GM19328 (cell line): ENCODE results near the gene SLF1.
"Not testable (repeated sequence)": the region's sequence is repeated elsewhere in the genome, so short reads cannot be mapped to it uniquely, and the experiment has no call there.

ENCODE experiments used
- ATAC-seq: cut with Tn5 transposase; IDR thresholded peaks from one replicate; pipeline ENCODE4 v1.9.1; 2021; ENCODE audit warnings: mild to moderate bottlenecking, moderate library complexity; ENCODE audit not compliant: unreplicated experiment

SLF1 gene

DNA sequence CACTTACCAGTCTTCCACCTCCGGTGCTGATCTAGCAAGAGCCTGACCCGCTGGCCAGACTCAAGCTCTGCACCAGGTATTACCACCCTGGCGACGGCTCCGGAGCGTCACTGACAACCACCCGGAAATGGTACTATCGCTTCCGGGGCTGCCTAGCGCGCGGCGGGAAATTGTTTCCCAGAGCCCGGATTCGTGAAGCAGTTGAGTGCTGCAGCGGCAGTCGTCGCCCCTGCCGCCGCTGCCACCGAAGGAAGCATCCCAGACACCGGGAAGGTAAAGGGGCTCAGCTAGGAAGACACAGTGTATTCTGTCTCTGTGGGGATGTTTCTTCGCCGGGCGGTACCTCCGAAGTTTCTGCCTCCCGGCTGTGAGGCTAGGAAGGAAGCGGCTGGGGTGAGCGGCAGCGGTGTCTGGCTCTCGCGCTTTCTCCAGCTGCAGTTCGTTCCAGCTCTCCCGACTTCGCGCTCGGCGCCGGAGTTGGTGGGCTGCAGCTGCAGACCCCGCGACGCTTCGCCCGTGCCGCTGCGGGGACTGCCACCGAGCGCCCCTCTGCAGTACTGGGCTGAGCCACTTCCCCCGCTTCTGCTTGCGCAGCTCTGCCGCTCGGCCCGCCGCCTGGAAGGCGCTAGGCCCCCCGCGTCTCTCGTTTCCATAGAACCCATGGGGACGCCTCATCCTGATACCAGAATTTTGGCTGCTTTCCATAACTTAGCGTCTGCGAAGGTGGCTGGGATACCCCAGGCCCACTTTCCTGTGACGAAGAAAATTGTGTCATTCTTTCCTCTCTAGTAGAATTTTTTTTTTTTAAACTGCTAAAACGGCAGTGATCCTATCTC lies at the start of gene SLF1, which contains the start of gene KIAA0825:
Gene SLF1, plus strand, starts transcription at position 177 of the 836 bp plus-strand sequence. CDS start 10,142 bp downstream, outside the sequence.
Gene KIAA0825, minus strand, starts transcription at position 112 of the 836 bp plus-strand sequence. CDS start 81,478 bp downstream, outside the sequence.
- peak; percentile 96 for ATAC-seq

DNA sequence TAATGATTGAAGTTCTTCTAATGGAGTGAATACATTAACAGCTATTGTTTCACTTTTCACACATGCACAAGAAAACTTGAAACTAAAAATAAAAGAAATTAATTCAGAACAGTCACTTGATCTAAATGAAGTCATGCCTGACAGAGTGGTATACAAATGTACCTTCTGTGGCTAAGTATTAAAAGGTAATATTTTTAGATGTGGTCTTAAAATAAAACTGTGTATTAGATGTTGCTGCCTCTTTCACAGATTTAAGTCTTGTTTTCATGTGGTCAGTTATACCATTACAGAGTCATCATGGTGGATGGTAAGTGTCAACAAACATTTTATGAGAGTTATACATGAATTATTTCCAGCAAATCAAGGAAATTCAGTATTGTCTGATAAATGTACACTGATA lies 47.1 kb upstream of the SLF1 start:
- no peak for ATAC-seq

DNA sequence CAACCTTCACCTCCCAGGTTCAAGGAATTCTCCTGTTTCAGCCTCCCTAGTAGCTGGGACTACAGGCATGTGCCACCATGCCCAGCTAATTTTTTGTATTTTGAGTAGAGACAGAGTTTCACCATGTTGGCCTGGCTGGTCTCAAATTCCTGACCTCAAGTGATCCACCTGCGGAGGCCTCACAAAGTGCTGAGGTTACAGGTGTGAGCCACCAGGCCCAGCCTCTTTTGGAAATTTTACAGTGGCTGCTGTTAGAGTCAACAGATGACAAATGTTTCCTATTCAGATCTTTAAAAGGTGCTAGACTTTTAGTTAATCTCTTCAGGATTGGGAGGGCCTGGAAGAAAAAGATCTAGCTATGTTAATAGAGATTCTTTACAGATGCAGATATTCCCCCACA lies 45.1 kb upstream of the SLF1 start:
- not testable (repeated sequence) for ATAC-seq

DNA sequence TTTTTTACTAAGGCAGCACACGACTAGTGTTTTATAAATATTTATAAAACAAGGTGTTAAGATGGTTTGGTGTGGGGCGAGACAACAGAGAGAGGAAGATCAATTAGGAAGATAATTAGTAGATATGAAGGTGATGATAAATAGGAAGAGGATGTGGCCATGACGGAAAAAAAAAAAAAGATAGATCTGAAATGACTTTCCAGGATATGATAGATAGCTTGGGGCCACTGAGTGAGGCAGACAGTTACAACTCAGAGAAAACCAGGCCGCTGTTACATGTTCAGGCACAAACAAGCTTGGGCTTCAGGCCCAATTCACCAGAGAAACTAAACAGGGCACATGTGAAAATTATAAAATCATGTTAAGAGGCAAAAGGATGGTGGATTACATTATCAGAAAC lies 43.3 kb upstream of the SLF1 start:
- ATAC-seq: no peak

DNA sequence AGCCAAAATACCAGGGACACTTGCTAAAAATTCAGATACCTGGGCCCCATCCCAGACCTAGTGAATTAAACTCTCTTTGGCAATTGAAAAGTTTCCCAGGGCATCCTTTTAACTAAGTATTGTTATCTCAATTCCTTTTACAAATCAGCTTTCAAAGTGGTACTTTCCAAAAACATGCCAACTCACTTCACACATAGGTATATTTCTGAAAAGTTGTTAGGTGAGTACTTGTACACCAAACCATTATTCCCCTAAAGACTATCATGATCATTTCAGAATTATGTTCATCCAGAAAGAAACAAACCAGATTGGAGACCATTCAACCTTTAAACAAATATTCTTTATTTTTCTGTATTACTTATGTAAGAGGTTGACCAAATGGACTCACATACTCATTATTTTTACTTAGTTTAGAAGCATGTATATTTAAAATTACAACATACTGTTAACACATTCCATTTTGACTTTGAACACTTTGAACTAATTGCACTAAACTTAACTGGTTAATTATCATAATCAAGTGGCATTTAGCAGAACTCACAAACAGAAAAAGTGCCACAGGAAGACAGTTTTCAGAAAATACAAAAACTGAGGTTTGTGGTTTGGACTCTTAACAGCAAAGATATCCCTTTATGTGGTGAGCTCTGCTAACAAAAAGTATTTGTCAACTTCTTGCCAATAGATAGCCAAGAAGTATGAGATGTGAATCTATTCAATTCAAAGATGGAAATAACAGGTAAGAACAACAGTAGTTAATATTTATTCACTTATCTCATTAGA lies 40.8 kb upstream of the SLF1 start:
- peak; percentile 62 for ATAC-seq

DNA sequence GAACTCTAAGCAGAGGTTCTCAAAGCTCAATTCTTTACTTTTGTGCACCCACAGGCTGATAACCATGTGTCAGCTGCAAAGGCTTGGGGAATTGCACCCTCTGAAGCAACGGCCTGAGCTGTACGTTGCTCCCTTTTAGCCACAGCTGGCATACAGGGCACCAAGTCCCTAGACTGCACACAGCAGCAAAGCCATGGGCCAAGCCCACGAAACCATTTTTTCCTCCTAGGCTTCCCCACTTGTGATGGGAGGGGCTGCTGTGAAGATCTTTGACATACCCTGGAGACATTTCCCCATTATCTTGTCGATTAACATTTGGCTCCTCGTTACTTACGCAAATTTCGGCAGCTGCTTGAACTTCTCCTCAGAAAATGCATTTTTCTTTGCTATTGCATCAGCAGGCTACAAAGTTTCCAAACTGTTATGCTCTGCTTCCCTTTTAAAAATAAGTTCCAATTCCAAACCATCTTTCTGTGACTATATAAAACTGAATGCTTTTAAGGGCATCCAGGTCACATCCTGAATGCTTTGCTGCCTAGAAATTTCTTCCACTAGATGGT lies 23.1 kb upstream of the SLF1 start:
- no peak for ATAC-seq

DNA sequence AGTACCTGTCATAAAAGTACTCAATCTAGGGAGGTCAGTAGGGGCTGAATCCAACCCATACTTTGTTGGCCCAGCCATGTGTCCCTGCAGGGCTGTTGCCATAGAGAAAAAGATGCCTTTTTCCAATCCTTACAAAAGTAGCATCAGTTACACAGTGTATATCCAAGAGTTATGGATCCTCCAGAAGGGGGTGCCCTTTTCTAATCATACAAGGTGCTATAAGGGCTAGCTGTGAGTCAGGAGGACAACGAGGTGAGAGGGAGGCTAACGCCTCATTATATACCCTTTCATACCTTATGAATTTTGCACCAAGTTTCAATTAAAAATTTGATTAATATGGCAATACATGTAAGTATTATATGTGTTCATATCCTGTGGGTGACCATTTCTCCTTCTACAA lies 4.9 kb upstream of the SLF1 start:
- ATAC-seq: no peak

DNA sequence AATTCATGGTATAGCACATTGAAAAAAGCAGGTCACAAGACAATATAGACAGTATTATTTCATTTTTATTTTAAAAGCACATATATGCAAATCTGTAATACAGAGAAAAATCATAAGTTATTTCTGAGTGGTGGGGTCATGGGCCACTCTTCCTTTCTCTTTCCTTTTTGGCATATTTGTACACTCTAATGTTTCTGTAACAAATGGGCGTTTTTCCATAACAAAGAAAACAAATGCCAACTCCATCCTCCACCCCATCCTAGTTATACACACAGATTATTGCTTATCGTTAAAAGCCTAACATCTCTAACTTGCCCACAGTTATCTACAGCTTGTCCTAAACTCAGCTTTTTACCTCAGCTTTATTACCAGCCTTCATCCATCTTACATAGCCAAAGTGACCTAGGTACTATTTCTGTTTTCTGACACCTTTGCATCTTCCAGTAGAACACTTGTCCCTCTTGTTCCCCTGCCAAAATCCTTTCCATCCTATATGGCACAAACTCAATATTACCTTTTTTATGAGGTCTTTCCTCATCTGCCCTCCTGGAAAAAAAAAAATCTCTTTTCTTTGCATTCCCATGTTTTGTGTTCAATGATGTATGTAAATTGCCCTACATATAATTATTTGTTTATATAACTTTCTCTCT lies 4.2 kb upstream of the SLF1 start:
- ATAC-seq: no peak

DNA sequence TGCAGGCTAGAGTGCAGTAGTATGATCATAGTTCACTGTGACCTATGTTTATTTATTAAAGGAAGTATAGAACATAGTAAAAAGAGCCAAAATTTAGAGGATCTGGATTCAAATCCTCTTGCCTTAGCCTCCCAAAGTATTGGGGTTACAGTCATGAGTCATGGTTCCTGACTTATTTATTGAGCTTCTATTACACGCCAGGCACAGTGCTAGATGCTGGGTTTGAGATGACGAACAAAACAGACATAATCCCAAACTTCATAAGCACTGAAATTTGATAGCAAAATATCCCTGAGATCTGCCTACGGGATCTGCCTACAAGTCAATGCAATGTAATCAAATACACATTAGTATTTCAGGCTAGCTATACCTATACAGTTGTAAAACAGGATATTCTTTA lies 2.6 kb upstream of the SLF1 start:
- ATAC-seq: no peak

DNA sequence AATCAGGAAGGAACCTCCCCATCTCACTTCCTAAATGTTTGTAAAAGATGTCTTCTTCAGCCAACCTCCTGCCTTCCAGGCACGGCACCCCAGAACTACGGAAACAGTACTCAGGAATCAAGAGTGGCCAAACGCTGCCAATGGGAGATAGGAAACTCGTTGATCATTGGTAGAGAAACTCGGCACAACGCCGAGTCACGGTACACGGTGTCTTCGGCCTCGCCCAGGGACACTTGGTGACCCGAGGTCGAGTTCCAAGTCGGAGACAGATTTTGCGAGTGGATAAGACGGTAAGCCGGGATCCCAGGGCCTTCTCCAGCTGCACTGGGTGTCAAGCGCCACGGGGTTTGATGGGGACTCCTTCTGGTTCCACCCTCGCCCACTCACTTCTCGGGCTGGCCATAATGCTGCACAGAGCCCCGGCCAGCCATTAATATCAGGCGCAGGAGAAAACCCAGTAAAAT lies 408 bp upstream of the SLF1 start:
- peak; percentile 18 for ATAC-seq

DNA sequence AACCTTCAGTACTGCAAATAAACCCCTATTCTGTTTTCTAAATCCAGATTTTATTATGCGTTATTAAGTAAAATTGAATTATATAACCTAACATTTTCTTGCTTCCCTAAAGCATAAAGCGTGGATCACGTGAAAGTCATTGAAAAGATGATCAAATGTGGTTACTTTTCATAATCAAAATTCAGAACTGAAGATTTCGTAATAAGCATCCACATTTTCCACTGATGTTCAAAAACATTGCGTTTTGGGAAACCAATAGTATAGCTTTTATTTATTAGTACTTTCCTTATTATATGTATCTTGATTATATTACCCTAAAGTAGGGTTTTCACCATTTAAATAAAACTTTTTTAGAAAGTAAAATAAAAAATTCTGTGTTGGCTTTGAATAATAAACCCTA lies 1.8 kb downstream of the SLF1 start:
- no peak for ATAC-seq

DNA sequence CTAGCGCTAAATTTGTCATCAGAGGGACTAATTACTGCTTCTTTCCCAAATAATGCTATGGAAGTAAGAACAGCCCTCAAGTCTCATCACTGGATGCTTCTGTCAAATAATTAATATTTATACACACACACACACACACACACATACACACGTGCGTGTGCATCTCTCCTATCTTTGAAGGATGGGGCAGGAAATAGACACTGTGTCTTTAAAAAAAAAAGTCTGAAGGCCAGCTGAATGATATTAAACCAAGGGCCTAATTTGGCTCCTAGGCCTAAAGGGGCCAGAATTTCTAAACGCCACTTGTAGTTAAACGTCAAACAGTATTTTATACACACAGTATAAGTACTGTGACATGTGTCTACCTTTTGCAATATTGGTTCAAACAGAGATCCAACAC lies 3.3 kb downstream of the SLF1 start:
- no peak for ATAC-seq

DNA sequence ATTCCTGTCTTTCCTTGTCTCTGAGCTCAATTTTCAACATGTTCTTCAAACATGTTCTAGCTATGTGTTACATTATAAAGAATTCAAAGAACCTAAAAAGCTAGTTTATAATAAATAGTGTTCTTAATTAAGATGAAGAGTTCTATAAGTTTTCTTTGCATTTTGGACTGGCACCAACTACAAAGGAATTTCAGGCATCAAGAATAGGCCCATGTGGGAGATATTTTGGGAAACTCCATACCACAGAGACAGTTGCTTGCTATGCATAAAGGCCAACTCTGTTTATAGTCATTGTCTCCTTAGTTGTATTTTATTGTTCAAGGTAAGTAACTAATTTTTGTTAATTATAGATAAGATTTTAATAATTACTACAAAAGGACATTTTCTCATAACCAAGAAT lies 4.5 kb downstream of the SLF1 start:
- ATAC-seq: no peak

DNA sequence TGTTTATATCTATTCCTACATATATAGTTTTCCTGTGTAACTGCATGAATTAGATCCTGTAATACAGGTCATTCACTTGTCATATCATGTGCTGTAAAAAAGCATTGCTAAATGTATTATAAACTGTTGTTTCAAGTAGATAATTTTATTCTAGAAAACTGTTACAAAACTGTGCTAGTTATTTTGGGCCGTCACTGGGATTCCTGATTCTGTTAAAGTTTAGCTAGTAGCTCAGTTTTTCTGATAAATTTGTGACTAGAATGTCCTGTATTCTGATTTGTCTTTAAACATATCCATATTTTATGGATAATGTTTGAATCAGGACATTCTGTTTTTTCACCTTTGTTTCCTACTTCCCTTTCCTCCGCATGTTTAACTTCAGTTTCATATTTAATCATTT lies 5.4 kb downstream of the SLF1 start:
- no peak for ATAC-seq

DNA sequence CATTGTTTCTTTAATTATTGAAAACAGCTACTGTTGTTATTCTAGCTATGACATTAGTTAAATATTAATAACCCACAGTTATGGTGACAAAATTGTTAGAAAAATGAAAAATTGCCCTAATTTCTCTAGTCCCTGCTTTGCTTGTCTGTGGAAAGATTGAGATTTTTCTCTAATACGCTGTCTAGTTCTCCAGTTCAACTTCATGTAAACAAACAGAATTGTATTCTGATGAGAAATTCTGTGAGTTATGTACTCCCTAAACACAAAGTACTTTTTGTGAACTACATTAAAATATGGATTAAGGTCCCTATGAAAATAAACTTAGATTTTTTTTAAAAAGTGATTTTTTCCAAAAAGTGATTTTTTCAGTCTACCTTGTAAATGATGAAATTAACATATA lies 8.7 kb downstream of the SLF1 start:
- no peak for ATAC-seq

DNA sequence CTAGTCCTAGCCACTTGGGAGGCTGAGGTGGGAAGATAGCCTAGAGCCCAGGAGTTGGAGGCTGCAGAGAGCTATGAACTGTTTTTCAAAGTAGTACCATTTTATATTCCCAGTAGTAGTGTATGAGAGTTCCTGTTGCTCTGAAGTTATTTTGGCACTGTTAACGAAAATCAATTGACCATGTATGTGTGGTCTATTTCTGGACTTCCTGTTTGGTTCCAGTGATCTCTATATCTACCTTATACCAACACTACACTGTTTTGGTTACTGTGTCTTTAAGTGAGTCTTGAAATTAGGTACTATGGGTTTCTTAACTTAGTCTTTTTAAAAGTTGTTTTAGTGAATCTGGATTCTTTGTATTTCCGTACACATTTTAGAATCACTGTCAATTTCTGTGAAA lies 13.6 kb downstream of the SLF1 start:
- ATAC-seq: peak; percentile 96

DNA sequence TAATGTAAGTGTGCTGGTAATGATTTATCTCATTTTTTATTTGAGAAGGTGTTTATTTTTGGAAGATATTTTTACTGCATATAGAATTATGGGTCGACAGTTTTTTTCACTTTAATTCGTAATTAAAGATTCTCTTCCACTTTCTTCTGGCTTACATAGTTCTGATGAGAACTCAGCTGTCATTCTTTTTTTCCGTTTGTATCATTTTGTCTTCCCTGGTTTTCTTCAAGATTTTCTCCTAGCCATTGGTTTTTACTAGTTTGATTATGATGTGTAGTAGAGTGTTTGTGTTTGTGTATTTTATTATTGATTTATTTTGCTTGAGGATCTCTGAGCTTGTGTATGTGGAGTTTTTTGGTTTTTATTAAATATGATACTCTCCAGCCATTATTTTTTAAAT lies 21.7 kb downstream of the SLF1 start:
- ATAC-seq: no peak

DNA sequence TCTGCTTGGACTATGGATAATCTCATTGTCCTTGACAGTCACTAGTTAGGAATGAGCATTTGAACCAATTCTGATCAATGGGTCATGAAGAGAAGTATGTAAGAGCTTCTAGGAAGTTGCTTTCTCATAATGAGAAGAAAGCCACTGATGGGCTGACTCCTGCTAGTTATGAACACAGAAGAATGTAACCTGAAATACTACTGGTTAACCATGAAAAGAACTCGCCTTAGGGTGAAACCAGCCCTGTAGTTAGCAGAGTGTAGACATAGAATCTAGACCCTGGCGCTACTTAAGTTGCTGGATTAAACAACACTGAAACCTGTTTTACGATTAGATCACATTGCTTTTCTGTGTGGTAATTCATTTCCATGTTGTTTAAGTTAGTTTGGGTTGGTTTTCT lies 26.6 kb downstream of the SLF1 start:
- no peak for ATAC-seq

DNA sequence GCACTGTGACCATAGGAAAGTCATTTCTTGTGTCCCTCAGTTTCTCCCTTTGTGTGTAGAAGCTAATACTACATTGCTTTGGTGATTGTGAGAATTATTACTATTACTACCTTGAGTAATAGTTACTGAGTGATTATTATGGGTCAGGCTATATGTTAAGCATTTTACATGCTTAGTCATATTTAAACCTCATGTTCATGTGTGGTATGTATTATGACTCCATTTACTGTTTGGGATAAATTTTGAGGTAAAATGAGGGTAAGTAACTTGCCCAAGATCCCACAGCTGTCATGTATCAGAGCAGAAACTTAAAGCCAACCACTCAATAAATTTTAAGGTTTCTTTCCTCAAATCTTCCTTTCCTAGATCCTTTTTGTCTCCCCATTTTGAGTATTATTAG lies 28.3 kb downstream of the SLF1 start:
- no peak for ATAC-seq

DNA sequence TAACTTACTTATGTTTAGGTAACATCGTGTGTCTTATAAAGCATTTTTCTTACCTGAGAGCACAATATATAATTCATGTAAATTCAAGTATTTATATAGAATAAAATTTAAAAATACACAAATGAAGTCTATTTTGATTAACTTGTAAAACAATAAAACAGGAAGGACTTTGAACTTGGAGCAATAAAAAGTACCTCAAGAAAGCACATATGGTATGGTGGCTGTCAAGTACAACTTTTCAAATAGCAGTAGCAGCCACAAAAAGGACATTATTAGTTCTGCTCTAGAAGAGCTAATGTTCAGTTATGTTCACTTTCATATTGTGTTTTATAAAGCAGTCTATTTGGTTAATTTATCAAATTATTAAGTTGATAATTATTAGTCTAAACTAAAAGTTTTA lies 31.4 kb downstream of the SLF1 start:
- no peak for ATAC-seq

DNA sequence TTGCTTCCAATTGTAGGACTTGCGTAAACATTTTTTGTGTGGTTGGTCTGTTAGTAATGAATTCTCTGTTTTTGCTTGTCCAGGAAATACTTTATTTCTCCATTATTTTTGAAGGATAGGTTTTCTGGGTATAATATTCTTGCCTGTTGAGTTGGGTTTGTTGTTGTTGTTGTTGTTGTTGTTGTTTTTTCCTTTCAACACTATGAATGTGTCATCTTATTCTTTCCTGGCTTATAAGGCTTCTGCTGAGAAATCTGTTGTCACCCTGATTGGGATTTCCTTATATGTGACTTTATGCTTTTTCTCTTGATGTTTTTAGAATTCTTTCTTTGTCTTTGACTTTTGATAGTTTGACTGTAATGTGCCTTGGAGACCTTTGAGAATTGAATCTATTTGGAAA lies 39.8 kb downstream of the SLF1 start:
- ATAC-seq: no peak
